Stimulated activated effector memory CD8-positive, alpha-beta T cell treated with anti-CD3 and anti-CD28 coated beads, Interleukin-12 subunit alpha, Interleukin-12 subunit beta, amount 100 ng/mL, for 72 hours (primary cell): ENCODE data around the gene NPAS3.

Source experiments
- ATAC-seq: fragments of 150-1000 bp; cut with Tn5 transposase; 2 replicates; pipeline ENCODE4 v1.10.0; 2021
- DNase-seq, 2 donors: peaks; one replicate each; pipeline ENCODE4 v3.0.0; 2021 to 2022; ENCODE audit warnings: low spot score in 2 of 2
- H3K27ac Mint-ChIP-seq: one replicate; pipeline ENCODE4 v1.8.0; 2022; ENCODE audit warnings: mild to moderate bottlenecking, mixed read lengths
- H3K36me3 Mint-ChIP-seq: one replicate; pipeline ENCODE4 v1.8.0; 2022; ENCODE audit warnings: mild to moderate bottlenecking, mixed read lengths
- H3K4me1 Mint-ChIP-seq: one replicate; pipeline ENCODE4 v1.8.0; 2022; ENCODE audit warnings: mixed read lengths
- H3K4me3 Mint-ChIP-seq: one replicate; pipeline ENCODE4 v1.8.0; 2022; ENCODE audit warnings: mild to moderate bottlenecking, mixed read lengths
- H3K9me3 Mint-ChIP-seq: one replicate; pipeline ENCODE4 v1.8.0; 2022; ENCODE audit warnings: mixed read lengths

NPAS3 gene

GRCh38 chr14:33510063-33510481 lies 571.4 kb downstream of the NPAS3 start:
- no peaks in the 10 kb centered on the region for H3K4me1 Mint-ChIP-seq
- DNase-seq (no peak), ATAC-seq (no peak)
- H3K9me3 Mint-ChIP-seq = peaks cover 16% of the 10 kb centered on the region
- H3K27ac Mint-ChIP-seq = no peak overlapping the region
- H3K36me3 Mint-ChIP-seq = no peaks in the 10 kb centered on the region
- no peak overlapping the region for H3K4me3 Mint-ChIP-seq

DNA sequence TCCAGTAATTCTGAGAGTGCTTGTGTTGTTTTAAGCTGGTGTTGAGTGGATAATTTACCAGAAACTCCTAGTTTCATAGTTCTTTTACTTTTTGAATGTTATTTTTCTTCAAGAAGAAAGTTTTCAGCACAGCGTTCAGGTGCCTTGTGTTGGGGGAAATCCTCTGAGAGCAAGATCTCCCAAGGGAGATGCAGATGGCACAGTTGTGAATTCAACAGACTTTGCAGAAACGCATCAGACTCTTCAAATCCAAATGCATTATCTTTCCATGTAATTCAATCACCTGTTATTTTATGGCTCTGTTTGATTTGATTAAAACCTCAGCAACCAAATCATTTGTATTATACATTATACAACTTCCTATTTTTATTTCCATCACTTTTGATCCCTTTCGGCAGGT lies 572.3 kb downstream of the NPAS3 start:
- Mint-ChIP-seq H3K9me3 (peaks cover 14% of the 10 kb centered on the region), H3K36me3 (no peaks in the 10 kb centered on the region), H3K27ac (no peak overlapping the region), H3K4me3 (no peak overlapping the region), H3K4me1 (no peaks in the 10 kb centered on the region)
- ATAC-seq (no peak), DNase-seq (no peak)

DNA sequence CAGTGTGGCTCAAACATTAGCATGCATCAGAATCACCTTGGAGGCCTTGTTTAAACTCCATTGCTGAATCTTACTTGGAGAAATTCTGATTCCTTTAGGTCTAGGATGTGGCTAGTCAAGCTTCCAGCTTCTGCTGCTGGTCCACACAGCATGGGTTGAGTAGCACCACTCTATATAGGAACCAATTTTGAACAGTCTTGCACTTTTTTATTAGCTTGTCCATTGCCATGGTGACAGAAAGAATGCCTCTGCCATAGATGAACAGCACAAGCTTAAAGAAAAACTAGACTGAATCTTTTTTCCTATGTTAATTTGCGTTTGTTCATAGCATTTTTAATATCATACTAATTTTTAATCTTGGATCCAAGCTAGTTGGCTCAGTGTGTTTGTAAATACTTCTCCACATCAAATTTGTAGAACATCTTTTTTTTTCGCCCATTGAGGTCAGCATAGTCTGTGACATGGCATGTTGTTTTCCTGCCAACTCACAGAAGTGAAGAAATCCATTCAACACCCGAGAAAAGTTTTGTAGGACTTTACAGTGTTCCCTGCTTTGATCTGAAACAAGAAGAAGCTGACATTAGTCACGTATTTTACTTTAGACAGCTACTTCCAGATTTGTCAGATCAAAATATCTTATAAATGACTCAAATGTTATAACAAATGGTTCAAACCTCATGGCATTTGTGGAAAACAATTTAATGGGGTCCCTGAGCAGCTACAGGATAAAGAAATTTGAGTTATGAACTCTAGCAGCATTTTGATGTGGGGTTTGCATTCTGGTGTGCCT lies 573.4 kb downstream of the NPAS3 start:
- Mint-ChIP-seq H3K27ac (no peak overlapping the region), H3K4me1 (no peaks in the 10 kb centered on the region), H3K36me3 (no peaks in the 10 kb centered on the region), H3K4me3 (no peak overlapping the region), H3K9me3 (peaks cover 13% of the 10 kb centered on the region)
- no peak for DNase-seq
- no peak for ATAC-seq

DNA sequence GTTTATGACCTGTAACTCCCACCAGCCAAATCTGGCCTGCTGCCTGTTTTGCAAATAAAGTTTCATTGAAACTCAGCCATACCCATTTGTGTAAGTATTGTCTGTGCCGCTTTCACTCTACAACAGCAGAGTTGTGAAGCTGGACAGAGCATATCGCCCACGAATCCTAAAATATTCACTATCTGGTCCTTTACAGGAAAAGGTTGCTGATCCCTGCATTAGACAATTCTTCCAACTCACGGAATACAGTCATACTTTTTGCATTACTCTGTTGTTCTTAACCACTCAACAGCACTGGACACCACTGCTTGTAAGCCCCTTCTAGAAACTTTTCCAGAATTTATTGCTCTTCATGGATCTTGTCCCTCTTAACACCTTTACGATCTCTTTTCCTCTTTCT lies 576.8 kb downstream of the NPAS3 start:
- Mint-ChIP-seq H3K4me1 (no peaks in the 10 kb centered on the region), H3K36me3 (no peaks in the 10 kb centered on the region), H3K4me3 (no peak overlapping the region), H3K9me3 (peaks cover 9% of the 10 kb centered on the region), H3K27ac (no peak overlapping the region)
- DNase-seq (no peak), ATAC-seq (no peak)

DNA sequence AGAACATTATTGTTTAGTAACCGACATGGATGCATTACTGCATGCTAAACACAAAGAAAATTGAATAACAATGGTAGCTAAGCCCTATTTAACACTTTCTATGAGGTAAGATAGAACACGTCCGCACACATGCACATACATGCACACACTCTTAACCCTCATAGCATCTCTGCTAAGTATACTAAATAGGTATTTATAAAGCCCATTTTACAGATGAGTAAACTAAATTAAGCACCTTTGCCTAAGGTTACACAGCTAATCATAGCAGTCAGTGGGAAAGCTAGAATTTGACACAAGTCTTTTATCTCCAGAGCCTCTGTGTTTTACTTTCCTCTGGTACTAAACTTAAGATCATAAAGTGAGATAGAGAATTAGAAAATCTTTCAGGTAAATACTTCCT lies 577.2 kb downstream of the NPAS3 start:
- no peaks in the 10 kb centered on the region for H3K4me1 Mint-ChIP-seq
- ATAC-seq (no peak), DNase-seq (no peak)
- peaks cover 9% of the 10 kb centered on the region for H3K9me3 Mint-ChIP-seq
- H3K36me3 Mint-ChIP-seq = no peaks in the 10 kb centered on the region
- no peak overlapping the region for H3K4me3 Mint-ChIP-seq
- no peak overlapping the region for H3K27ac Mint-ChIP-seq

GRCh38 chr14:33516898-33517436 lies 578.3 kb downstream of the NPAS3 start:
- no peaks in the 10 kb centered on the region for H3K4me1 Mint-ChIP-seq
- H3K27ac Mint-ChIP-seq = no peak overlapping the region
- no peak overlapping the region for H3K4me3 Mint-ChIP-seq
- peaks cover 5% of the 10 kb centered on the region for H3K9me3 Mint-ChIP-seq
- no peaks in the 10 kb centered on the region for H3K36me3 Mint-ChIP-seq
- DNase-seq (no peak), ATAC-seq (no peak)

DNA sequence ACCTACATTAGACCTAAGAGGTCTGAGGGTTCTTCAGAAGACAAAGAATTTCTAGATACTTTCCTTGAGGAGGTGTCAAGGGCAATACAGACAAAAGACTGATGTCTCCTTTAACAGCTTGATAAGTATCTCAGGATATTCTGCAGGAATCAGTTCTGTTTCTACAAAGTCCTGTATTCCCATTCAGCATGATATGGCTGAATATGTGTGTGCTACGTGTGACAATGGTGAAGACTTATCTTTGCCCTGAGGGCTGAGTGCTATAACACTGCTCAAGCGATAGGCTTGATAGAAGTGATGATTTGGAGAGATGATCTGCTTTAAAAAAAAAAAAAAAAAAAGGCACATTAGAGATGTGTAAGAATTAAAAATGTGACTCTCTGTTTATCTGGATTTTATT lies 582.5 kb downstream of the NPAS3 start:
- no peaks in the 10 kb centered on the region for H3K36me3 Mint-ChIP-seq
- H3K4me1 Mint-ChIP-seq = no peaks in the 10 kb centered on the region
- ATAC-seq (no peak), DNase-seq (no peak)
- H3K9me3 Mint-ChIP-seq = peaks cover 6% of the 10 kb centered on the region
- no peak overlapping the region for H3K27ac Mint-ChIP-seq
- no peak overlapping the region for H3K4me3 Mint-ChIP-seq

- Mint-ChIP-seq H3K36me3 (no peaks in the 10 kb centered on the region), H3K4me3 (no peak overlapping the region), H3K9me3 (peaks cover 8% of the 10 kb centered on the region), H3K27ac (no peak overlapping the region), H3K4me1 (no peaks in the 10 kb centered on the region)
- DNase-seq = no peak
- no peak for ATAC-seq
Measured at GRCh38 chr14:33524244-33524643, 585.6 kb downstream of the NPAS3 start.

DNA sequence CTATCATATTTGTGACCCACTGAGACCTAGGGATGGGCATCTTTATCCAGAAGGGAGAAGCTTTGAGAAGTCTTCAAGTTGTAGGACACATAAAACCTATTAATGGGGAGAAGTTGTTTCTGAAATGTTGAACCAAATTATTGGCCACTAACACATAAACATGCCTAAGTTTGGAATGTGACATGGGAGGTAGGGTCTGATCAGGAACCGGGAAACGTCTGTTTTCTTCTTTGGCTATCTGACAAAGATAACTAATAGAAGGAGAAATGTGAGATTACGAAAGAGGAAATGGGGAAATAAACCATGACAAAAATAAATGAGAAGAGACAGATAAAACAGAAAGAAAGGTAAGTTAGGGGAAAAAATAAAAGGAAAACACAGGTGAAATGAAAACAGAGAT lies 586.9 kb downstream of the NPAS3 start:
- Mint-ChIP-seq H3K9me3 (peaks cover 8% of the 10 kb centered on the region), H3K4me3 (no peak overlapping the region), H3K4me1 (no peaks in the 10 kb centered on the region), H3K36me3 (no peaks in the 10 kb centered on the region), H3K27ac (no peak overlapping the region)
- no peak for ATAC-seq
- no peak for DNase-seq

DNA sequence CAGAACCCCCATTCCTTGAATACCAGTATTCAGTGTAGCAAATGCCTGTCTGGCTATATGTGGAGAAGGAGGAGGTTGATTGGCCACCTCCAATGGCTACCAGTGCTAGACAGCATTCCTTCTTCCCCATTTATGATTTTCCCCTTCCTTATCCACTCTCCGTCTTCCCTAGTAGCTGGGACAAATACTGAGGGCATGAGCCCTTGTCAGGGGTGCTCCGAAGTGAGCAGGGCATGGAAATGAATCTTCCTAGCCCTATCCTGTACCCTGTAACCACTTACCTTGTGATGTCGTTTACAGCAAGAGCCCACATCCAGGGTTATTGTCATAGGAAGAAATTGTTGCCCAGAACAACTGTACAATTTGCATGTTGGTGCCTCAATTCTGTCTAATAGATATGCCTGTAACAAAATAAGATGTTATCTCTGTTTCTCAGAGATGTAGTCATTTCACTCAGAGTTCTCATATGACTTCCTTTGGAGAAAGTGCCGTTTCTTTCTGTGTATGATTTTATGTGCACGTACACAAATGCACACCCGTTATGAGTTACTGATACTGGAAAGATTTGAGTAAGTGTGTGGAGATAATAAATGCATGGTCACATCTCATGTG lies 588.5 kb downstream of the NPAS3 start:
- H3K36me3 Mint-ChIP-seq = no peaks in the 10 kb centered on the region
- H3K4me3 Mint-ChIP-seq = no peak overlapping the region
- no peak overlapping the region for H3K27ac Mint-ChIP-seq
- H3K9me3 Mint-ChIP-seq = peaks cover 8% of the 10 kb centered on the region
- no peaks in the 10 kb centered on the region for H3K4me1 Mint-ChIP-seq
- DNase-seq (no peak), ATAC-seq (no peak)

GRCh38 chr14:33528655-33529054 lies 590.0 kb downstream of the NPAS3 start:
- Mint-ChIP-seq H3K4me3 (no peak overlapping the region), H3K36me3 (no peaks in the 10 kb centered on the region), H3K4me1 (no peaks in the 10 kb centered on the region), H3K9me3 (peaks cover 8% of the 10 kb centered on the region), H3K27ac (no peak overlapping the region)
- no peak for ATAC-seq
- DNase-seq = no peak

DNA sequence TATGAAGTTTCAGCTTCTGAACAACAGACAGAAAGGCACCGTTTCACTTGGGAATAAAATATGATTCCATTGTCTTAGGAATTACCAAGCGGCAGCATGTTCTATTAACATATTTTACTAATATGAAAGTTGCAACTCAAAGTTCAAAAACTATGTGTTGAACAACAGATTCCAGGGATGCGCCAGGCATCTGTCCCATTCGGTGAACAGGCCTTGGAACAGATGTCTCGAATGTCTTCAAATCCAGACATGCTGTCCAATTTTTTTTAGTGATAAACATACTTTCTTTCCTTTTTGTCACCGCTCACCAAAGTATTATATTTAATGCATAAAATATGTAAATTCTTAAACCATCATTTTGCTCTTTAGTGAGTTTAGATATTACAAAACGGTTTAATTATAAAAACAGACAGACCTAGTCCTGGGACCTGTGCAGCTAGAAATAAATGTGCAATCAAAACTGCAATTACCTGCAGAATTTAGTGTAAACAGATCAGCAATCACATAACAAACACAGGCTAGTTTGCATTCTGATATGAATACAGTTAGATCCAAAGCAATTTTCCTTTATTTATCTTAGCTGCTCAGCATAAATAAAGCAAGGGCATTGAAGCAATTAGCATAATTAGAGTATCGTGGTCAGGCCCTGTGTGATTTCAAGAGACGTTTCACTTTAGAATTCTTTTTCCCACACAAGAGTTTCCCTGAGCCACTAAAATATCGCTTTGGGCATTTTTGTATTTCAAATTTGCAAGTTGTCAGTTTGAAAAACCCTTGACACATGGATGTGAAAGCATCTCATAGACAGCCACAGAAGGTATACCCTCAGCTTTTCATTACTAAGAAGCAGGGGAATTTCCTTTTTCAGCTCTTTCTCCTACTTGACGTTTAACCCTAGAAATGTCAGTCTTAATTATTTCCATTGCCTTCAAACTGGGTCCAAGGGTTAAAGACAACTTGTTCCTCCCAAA lies 591.4 kb downstream of the NPAS3 start:
- H3K4me1 Mint-ChIP-seq = no peaks in the 10 kb centered on the region
- H3K36me3 Mint-ChIP-seq = no peaks in the 10 kb centered on the region
- ATAC-seq (no peak), DNase-seq (no peak)
- no peak overlapping the region for H3K4me3 Mint-ChIP-seq
- no peak overlapping the region for H3K27ac Mint-ChIP-seq
- peaks cover 8% of the 10 kb centered on the region for H3K9me3 Mint-ChIP-seq

GRCh38 chr14:33532553-33532952 lies 593.9 kb downstream of the NPAS3 start:
- no peak overlapping the region for H3K4me3 Mint-ChIP-seq
- H3K9me3 Mint-ChIP-seq = peaks cover 2% of the 10 kb centered on the region
- no peaks in the 10 kb centered on the region for H3K4me1 Mint-ChIP-seq
- H3K27ac Mint-ChIP-seq = no peak overlapping the region
- ATAC-seq (no peak), DNase-seq (no peak)
- H3K36me3 Mint-ChIP-seq = no peaks in the 10 kb centered on the region

DNA sequence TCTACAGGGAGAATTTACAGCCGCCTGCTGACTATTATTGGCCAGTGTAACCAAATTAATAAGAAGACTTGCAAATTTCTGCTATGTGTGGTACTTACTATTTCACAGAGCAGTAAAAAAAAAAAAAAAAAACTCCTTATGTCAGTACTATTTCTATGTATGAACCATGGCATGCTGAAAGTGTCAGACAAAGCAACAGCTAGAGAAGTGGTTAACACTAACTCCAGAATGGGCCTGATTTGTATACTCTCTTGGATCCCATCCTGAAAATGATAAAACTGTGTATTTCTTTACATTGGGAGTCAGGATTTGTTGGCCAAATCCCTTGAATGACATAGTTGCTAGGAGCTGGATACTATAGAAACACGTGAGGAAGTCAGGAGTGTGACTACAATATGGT lies 595.4 kb downstream of the NPAS3 start:
- H3K4me1 Mint-ChIP-seq = no peaks in the 10 kb centered on the region
- DNase-seq (no peak), ATAC-seq (no peak)
- H3K9me3 Mint-ChIP-seq = peaks cover 6% of the 10 kb centered on the region
- H3K36me3 Mint-ChIP-seq = no peaks in the 10 kb centered on the region
- H3K27ac Mint-ChIP-seq = no peak overlapping the region
- no peak overlapping the region for H3K4me3 Mint-ChIP-seq

GRCh38 chr14:33534632-33535031 lies 596.0 kb downstream of the NPAS3 start:
- Mint-ChIP-seq H3K9me3 (peaks cover 6% of the 10 kb centered on the region), H3K36me3 (no peaks in the 10 kb centered on the region), H3K4me3 (no peak overlapping the region), H3K4me1 (no peaks in the 10 kb centered on the region), H3K27ac (no peak overlapping the region)
- ATAC-seq (no peak), DNase-seq (no peak)
